ENCODE data around the gene MAPK12.

- no peak for TF ChIP-seq POLR2A (IDR thresholded peaks at IDR 0.05)
- no peak for TF ChIP-seq CTCF (IDR thresholded peaks at IDR 0.05)
These were observed 47.6 kb upstream of the MAPK12 start for GRCh38 chr22:50308986-50309600.

All from Peyer's patch (tissue), 4 donors.